Fibroblast of skin of left biceps (primary cell): ENCODE data around the gene ZDHHC18.
"Not testable (repeated sequence)": the region's sequence is repeated elsewhere in the genome, so short reads cannot be mapped to it uniquely, and the experiment has no call there.

Source experiments
- DNase-seq, 2 experiments: peaks; one replicate each; pipeline ENCODE4 v3.0.0-alpha.2; 2013; ENCODE audit warnings: low read depth in 2 of 2

ZDHHC18 gene

DNA sequence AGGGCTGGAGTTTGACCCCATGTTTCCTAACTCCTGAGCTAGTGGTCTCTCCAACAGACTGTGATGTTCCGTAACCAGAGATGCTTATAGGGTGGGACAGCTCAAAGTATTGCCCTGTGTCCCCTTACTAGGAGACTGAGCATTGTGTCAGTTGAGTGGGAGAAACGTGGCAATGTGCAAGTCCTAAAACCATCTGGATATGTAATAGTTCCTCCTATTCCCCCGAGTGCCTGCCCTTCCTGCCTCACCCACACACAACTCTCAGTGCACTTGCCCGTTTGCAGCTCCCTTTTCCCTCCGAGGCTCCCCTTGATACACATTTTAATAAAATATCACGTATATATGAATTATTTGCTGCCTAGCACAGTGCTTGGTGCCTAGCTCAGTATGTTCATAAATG is 35.3 kb upstream of the ZDHHC18 start:
- DNase-seq, result no peak

DNA sequence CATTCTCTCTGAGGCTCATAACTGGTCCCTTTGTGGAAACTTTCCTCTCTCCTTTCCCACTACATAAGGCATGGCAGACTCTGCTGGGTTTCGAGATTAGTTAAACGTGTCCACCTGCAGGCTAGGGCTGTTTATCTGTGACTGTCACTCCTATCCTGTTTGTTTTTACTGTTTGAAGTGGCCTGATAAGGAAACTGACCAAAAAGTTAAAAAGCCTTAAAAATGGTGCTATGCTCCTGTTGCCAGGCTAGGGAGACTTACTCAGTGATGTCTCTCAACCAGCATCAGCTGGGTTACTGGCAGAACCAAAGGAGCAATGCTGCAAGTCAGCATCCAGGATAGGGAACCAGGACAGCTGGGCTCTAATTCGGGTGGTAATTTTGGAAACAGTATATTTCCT is 34.9 kb upstream of the ZDHHC18 start:
- DNase-seq, result no peak

DNA sequence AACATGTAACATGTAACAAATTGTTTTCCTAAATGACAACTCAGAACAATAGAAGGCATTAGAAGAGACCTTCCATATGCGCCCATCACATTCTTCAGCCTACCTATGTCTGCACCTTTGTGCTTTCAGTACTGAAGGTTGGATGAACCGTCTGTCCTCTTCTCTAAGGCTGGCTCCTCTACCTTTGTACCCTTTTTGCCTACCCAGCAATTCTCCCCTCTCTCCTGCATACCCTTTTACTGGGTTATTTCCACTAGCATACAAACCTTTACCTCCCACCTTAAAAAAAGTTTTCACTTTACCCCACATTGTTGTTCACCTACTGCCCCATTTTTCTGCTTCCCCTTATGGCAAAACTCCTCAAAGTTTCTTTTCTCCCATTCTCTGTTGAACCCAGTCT is 33.6 kb upstream of the ZDHHC18 start:
- no peak for DNase-seq

DNA sequence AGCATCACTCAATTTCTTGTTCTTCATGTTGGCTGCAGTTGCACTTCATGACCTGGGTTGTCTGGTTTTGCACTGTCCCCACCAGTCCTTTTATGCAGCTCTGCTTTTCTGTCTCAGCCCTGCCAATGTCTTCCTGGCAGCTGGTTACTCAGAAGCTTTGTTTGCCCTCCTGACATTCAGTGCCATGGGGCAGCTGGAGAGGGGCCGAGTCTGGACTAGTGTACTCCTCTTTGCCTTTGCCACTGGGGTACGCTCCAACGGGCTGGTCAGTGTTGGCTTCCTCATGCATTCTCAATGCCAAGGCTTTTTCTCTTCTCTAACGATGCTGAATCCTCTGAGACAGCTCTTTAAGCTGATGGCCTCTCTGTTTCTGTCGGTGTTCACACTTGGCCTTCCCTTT is 32.1 kb upstream of the ZDHHC18 start:
- no peak for DNase-seq

DNA sequence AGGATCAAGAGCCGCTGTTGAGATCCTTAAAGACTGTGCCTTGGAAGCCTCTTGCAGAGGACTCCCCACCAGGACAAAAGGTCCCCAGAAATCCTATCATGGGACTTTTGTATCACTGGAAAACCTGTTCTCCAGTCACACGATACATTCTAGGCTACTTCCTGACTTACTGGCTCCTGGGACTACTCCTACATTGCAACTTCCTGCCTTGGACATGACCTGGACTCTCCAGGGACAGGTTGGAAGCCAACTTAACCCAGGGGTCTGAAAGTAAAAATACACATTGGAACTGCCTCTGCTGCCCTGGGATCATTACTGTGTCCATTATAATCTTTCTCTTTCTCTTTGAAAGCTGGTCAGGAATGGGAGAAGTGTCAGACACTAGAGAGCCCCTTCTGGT is 28.9 kb upstream of the ZDHHC18 start:
- no peak for DNase-seq

DNA sequence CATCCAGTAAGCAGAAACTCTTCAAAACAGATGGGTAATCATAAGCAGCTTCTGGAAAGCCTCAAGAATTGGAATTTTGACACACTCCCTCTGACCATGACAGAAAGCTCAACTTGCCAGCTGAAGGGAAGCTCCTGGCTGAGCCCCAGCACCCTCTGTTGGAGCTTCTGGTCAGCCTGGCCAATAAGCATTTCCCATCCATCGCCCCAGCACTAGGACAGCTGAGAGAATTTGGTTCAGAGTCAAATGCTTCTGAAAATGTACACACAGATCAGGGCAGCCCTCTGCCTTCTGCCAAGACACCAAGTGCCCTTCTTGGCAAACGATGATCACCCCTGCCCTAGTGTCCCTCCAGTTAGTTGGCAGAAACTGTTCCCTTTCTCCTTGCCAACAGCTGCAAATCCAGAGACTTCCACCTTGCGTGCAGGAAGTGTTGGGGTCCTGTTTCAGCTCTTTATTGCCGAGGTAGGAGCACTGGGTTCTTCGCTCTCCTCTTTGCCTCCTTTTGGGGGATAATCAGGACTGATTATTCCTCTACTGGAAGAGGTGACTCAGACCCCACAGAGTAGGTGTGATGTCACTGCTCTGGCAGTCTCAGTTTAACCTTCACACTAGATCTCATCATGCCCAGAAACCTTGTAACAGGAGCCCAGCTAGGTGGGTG is 26.9 kb upstream of the ZDHHC18 start:
- no peak for DNase-seq

DNA sequence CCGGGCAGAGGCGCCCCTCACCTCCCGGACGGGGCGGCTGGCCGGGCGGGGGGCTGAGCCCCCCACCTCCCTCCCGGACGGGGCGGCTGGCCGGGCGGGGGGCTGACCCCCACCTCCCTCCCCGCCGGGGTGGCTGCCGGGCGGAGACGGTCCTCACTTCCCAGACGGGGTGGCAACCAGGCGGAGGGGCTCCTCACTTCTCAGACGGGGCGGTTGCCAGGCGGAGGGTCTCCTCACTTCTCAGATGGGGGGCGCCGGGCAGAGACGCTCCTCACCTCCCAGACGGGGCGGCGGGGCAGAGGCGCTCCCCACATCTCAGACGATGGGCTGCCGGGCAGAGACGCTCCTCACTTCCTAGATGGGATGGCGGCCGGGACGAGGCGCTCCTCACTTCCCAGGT is 22.6 kb upstream of the ZDHHC18 start:
- DNase-seq, result not testable (repeated sequence)

DNA sequence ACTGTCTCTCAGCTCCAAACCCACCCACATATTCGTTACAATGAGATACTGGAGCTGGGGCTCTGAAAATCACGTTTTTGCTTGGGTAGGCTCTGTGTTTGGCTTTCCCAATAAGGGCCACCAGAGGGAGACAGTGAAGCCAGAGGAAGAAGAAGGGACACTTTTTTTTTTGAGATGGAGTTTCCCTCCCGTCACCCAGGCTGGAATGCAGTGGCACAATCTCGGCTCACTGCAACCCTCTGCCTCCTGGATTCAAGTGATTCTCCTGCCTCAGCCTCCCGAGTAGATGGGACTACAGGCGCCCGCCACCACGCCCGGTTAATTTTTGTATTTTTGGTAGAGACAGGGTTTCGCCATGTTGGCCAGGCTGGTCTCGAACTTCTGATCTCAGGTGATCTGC is 16.4 kb upstream of the ZDHHC18 start:
- not testable (repeated sequence) for DNase-seq

DNA sequence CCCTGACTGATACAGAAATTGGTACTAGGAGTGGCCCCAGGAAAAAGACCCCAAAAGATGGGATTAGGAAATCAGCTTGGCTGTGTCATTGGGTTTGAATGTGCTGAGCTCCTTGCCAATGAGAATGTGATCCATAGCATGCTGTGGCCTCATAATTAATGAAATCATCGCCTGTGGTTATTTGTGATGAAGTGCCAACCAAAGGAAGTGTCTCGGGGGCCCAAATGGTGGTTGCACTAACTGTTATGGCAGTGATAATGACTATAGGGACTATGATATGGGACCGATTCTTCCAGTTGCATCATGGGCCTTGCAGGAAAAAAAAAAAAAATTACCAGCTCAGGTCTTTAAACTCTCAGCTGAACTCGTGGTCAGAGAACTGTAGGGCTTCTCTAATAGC is 15.4 kb upstream of the ZDHHC18 start:
- no peak for DNase-seq

DNA sequence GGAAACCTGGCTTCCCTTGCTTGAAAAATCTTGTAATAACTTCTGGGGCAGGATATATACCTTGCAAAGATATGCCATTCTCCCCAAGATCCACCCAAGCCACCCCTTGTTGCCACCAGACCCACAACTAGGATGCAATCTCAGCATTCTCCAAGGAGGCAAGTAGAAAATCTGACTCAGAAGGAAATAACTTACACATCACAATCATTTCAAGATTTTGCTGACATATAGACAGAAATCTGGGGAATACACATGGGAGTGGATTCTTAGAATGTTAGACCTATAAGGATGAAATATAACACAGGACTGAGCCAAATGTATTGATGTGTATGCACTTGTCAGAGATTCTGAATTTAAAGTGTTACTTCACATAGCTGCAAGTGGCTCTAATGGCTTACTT is 14.8 kb upstream of the ZDHHC18 start:
- DNase-seq, result no peak

DNA sequence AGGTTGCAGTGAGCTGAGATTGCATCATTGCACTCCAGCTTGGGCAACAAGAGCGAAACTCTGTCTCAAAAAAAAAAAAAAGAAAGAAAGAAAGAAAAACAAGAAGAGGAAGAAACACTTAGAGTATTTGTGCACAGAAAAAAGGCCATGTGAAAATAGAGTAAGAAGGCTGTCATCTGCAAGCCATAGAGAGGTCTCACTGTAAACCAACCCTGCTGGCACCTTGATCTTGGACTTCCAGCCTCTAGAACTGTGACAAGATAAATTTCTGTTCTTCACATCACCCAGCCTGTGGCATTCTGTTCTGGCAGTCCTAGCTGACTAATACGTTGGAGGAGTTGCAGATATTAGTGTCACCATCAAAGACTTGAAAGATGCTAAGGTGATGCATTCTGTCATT is 12.1 kb upstream of the ZDHHC18 start:
- DNase-seq, result no peak

DNA sequence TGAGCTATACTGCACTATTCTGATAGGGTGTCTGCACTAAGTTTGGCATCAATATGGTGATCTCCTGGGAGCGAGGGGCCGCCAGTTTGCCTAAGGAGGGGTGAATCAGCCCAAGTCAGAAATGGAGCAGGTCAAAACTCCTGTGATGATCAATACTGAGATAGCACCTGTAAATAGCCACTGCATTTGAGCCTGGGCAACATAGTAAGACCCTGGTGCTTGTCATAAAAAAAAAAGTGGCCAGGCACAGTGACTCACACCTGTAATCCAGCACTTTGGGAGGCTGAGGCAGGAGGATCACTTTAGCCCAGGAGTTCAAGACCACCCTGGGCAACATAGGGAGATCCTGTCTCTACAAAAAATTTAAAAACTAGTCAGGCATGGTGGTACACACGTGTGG is 11.6 kb upstream of the ZDHHC18 start:
- no peak for DNase-seq

DNA sequence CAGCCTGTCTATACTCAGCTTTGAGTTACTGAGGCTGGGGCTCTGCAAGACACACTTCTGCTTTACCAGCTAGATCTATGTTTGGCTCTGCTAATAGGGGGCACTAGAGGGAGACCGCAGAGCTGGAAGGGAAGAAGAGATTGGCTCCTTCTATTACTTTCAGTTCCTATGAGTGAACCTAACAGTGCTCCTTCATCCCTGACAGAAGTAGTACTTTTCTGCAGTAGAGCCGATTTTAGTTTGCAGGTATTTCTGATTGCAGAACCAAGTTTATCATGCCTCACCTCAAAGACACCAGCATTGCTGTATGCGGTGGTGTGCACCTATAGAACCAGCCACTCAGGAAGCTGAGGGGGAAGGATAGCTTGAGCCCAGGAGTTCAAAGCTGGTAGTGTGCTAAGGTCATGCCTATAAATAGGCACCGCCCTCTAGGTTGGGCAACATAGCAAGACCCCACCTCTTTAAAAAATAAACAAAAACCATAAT is 5.7 kb upstream of the ZDHHC18 start:
- DNase-seq, result no peak

DNA sequence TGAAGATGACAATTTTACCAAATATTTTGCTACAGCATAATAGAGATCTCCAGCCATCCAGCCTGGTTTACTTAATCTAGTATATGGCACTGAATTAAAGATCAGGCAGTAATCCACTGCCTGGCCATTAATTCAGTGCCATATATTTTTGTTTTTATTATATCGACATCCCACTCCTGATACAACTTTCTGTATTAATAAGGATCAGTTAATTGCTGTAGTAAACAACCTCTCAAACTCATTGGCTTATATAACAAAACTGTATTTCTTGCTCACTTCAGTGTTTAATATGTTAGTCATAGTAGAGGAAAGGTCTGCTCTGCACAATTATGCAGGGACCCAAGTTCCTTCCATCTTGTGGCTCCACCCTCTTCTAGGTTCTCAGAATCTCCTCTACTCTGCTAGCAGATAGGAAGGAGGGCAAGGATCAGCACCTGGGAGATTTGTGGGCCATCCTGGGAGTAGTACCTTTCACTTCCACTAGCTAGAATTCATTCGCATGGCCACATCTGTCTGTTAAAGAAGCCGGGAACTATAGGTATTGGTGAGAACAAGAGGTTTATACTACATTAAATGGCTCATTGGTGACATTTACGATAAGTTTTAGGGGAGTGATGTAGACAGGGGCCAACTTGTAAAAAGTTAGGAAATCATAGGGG is 3.6 kb upstream of the ZDHHC18 start:
- no peak for DNase-seq

DNA sequence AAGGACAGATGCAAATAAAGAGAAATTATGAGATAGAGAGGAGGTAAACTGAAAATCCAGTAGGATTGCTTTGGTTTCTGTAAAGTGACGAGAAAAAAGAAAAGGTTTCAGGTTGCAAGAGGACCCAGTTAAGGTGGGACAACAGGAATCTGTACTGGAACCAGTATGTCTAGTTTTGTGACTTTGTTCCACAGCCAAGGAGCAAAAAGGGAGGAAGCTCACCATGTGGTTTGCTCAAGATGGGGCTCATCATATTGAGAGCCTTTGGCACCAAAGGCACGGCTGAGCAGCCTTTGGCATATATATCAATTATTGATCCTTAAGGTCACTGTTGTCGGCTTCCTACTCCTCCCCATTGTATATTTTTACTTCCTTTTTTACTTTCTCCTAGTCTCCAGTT is 1.8 kb upstream of the ZDHHC18 start:
- DNase-seq, result no peak

DNA sequence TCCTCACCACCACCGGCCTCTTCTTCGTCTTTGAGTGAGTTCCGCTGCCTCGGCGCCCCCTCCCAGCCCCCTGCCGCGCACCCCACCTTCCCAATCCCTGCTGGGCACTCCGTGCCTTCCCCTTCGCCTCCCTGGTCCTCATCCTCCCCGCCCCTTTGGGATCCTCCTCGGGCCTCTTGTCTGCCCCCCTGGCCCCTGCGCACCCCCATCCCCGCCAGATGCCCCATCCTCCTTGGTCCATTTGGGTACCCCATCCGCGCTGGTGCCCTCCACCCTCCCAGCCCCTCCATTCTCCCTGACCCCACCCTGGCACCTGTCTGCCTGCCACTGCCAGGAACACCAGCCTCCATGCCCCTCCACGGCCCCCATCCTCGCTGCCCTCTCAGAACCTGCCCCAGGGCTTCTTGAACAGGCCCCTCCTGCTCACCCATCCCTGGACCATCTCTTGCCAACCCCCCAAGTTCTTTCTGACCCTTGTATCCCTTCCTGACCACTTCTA is 667 bp downstream of the ZDHHC18 start:
- no peak for DNase-seq

DNA sequence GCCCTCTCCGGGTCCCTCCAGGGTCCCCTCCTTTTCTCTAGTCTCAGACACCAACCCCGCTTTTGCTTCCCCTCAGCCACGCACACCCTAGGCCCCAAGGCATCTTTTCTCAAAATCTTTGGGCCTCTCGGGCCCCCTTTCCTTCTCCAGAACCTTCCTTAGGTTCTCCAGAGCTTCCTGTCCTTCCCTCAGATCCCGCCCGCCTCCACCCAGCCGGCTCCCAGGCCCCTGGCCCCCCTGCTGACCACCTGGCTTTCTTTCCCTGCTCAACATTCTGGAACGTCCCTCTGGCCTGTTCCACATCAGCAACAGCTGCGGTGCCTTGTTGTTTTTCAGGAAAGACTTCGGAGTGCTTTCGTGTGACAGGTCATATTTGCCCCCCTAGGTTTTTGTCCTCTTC is 1.2 kb downstream of the ZDHHC18 start:
- no peak for DNase-seq

DNA sequence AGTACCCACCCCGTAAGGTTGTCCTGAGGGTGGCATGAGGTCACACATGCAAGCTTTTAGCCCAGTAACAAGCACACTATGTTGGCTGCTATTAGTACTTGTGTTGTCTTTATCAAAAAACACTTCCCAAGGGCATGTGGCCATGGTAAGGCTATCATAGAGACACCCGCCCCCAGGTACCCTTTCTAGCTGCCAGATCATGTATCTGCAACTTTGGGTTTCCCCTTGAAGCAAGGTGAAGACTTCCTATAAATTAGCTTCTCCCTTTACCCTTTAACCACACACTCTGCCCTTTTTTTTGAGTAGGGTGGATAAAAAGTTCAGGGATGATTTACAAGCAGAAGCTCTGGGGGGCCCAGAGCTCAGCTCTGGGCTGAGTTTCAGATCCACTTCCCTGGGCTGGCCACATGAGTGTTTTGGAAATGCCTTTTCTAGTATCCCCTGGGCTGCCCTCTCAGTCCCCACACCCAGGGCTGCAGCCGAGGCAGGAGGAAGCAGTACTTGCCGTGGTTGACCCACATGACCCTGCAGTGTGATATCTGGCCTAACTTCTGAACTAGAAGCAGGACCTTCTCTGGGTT is 2.0 kb downstream of the ZDHHC18 start:
- no peak for DNase-seq

DNA sequence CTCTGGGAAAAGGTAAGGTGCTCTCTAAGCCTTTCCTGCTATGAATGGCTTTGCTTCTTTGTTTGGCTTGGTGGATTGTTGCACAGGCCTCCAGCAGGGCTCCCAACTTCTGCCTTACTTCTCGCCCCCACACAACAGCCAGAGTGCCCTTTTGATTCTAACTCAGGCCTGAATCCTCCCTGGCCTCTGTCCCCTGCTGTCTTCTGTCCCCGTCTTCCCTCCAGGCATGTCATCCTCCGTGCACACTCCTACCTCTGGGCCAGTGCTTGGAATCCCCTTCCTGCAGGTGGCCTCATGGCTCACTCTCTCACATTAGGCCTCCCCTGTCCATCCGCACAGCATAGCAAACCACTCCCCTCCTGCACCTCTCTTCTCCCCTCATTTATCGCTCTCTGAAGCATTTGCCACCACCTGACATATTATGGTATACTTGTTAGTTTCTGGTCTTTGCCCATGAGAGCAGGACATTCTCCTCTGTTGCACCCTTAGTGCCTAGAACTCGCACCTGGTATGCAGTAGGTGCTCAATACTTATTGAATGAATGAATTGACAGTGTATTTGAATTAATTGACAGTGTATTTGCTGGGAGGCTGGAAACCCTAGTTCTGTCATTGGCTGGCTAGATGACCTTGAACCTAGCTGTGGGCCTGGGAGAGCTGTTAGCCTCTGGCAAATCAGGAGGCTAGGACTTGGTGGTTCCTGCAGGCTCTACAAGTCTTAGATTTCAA is 2.9 kb downstream of the ZDHHC18 start:
- no peak for DNase-seq

DNA sequence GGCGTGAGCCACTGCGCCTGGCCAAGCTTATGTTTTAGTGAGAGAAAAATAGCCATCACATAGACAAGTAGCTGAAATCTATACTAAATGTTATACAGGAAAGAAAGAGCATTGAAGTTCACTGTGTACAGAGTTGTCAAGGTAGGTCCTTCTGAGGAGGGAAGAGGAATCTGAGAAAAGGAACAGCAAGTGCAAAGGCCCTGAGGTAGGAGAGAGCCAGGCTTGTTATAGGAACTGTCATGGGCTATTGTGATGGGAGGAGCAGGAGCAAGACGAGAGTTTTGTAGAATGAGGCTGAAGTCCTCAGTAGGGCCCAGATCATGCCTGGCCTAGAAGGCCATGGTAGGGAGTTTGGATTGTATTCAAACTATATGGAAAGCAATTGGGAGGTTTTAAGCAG is 4.6 kb downstream of the ZDHHC18 start:
- no peak for DNase-seq

DNA sequence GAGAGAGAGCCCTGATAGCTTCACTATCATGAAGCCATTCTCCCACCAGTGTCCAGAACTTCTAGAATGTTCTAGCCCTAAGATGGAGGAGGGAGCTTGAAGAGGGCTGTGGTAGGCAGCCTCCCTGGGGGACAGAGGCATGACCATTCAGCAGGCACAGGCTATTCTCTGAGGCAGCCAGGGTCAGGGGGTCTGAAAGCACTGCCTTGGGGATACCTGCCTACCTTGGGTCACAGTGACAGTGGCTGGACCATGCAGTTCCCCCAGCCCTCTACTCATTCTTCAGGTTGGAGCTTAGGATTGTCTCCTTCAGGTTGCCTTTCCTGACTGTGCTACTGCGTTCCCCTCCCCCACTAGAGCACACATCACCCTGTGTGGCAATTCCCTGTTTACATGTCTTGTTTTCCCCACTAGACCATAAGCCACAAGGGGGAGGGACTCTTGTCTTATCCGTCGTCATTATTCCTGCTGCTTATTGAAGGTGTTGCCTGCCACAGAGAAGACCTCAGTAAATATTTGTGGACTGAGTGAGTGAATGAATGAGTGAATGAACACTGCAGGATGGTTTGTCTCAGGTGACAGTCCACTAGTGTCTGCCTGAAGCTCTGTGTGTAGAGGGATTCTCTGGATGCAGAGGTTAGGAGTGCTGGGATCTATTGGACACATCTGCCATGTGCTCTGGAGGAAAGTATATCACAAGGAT is 5.2 kb downstream of the ZDHHC18 start:
- DNase-seq, result no peak
